ENCODE measurements around the gene S100A13.

- no peak for TF ChIP-seq EZH2 (IDR thresholded peaks at IDR 0.05; ENCODE audit: borderline replicate concordance, low read length)
- TF ChIP-seq, protein P1, sequence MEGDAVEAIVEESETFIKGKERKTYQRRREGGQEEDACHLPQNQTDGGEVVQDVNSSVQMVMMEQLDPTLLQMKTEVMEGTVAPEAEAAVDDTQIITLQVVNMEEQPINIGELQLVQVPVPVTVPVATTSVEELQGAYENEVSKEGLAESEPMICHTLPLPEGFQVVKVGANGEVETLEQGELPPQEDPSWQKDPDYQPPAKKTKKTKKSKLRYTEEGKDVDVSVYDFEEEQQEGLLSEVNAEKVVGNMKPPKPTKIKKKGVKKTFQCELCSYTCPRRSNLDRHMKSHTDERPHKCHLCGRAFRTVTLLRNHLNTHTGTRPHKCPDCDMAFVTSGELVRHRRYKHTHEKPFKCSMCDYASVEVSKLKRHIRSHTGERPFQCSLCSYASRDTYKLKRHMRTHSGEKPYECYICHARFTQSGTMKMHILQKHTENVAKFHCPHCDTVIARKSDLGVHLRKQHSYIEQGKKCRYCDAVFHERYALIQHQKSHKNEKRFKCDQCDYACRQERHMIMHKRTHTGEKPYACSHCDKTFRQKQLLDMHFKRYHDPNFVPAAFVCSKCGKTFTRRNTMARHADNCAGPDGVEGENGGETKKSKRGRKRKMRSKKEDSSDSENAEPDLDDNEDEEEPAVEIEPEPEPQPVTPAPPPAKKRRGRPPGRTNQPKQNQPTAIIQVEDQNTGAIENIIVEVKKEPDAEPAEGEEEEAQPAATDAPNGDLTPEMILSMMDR (IDR thresholded peaks at IDR 0.05; ENCODE audit: low read length): no peak
Observed at GRCh38 chr1:153609585-153609907, 17.8 kb downstream of the S100A13 start.

Measured in OCI-LY1 (cell line).